ENCODE measurements around the gene MED13L. TPM values are rescaled to one million over a fixed set of nuclear protein-coding genes. Genes with fewer than 3 reads are reported as not detected.

MED13L gene
- total and polyA plus RNA-seq, 2 of the 8 experiments (the other 6 are each of a cell fraction or from before 2014, with no cell fraction given) = 15.9 to 51.7 TPM

GRCh38 chr12:116317139-116317538 lies 39.6 kb upstream of the MED13L start:
- no peaks in the 10 kb centered on the region; the same call in 1 of the 2 replicates for H3K23me2 ChIP-seq (ENCODE audit: low read depth, low read length)
- H4K8ac ChIP-seq (ENCODE audit: extremely low read depth, insufficient read depth, low read length) = no peak overlapping the region
- no peak overlapping the region for H3K18ac ChIP-seq (ENCODE audit: extremely low read depth, low read length)
- no peak overlapping the region for H3K4me2 ChIP-seq (ENCODE audit: insufficient read depth in 1 of 2, low read depth in 2 of 2, low read length in 2 of 2)
- H3K14ac ChIP-seq (ENCODE audit: insufficient read length) = no peak overlapping the region
- H4K5ac ChIP-seq (ENCODE audit: insufficient read length, low read depth, low read length) = no peak overlapping the region
- H3K56ac ChIP-seq (replicated peaks; ENCODE audit: insufficient read length, low read depth, low read length) = no peak overlapping the region
- no peaks in the 10 kb centered on the region for H3K79me2 ChIP-seq (ENCODE audit: control insufficient read depth in 1 of 2, insufficient read depth in 2 of 2, low read length in 2 of 2)
- no peak overlapping the region for H3K27ac ChIP-seq (ENCODE audit: low read depth, low read length)
- H4K91ac ChIP-seq (replicated peaks; ENCODE audit: insufficient read length, low read length) = no peak overlapping the region
- no peak for TF ChIP-seq HDAC2 (IDR thresholded peaks at IDR 0.05; ENCODE audit: borderline replicate concordance in 1 of 2, low read depth in 2 of 2, low read length in 2 of 2)
- no peak for TF ChIP-seq MAFK (IDR thresholded peaks at IDR 0.05; ENCODE audit: low read depth, low read length)
- no peak for TF ChIP-seq NRF1 (IDR thresholded peaks at IDR 0.05; ENCODE audit: low read depth, low read length)
- TF ChIP-seq PHF8 (conservative IDR thresholded peaks at IDR 0.05; ENCODE audit: low read depth, low read length) = no peak
- TF ChIP-seq SRF (IDR thresholded peaks at IDR 0.05; ENCODE audit: low read depth, low read length) = no peak
- TF ChIP-seq TBP (IDR thresholded peaks at IDR 0.05; ENCODE audit: low read depth, low read length) = no peak
- TF ChIP-seq RAD21 (IDR thresholded peaks at IDR 0.05 in 1 of 2, conservative IDR thresholded peaks at IDR 0.05 in 1 of 2; ENCODE audit: low read depth in 2 of 2, low read length in 2 of 2) = no peak
- no peak for TF ChIP-seq KDM5A (IDR thresholded peaks at IDR 0.05; ENCODE audit: low read length)
- no peak for TF ChIP-seq TAF1 (IDR thresholded peaks at IDR 0.05; ENCODE audit: low read depth, low read length)
- no peak overlapping the region for H3K4me3 ChIP-seq (ENCODE audit: extremely low read depth in 1 of 4, insufficient read depth in 2 of 4, low read depth in 3 of 4, low read length in 4 of 4)
- H2BK5ac ChIP-seq (ENCODE audit: low read depth, low read length) = no peak overlapping the region
- no peak overlapping the region for H2BK12ac ChIP-seq (ENCODE audit: low read depth, low read length)
- H3K27me3 ChIP-seq (replicated peaks in 1 of 4; ENCODE audit: control insufficient read depth in 3 of 4, extremely low read depth in 1 of 4, insufficient read depth in 3 of 4, low read length in 3 of 4) = no peaks in the 10 kb centered on the region
- peaks cover 0 to 3% (median under 1%) of the 10 kb centered on the region in 4 experiments; a peak in 3 of 7 replicates for H3K4me1 ChIP-seq (replicated peaks in 1 of 4; ENCODE audit: control insufficient read depth in 3 of 4, insufficient read depth in 4 of 4, low read length in 3 of 4)
- H2AK5ac ChIP-seq (ENCODE audit: low read depth, low read length) = no peak overlapping the region
- H2BK20ac ChIP-seq (ENCODE audit: low read length) = no peak overlapping the region
- H3K9me3 ChIP-seq (ENCODE audit: insufficient read depth in 2 of 2, low read depth in 1 of 2, low read length in 1 of 2) = no peaks in the 10 kb centered on the region
- H3K79me1 ChIP-seq (ENCODE audit: low read depth, low read length) = no peaks in the 10 kb centered on the region
- no peak overlapping the region for H2BK120ac ChIP-seq (replicated peaks; ENCODE audit: low read depth, low read length)
- no peak overlapping the region for H3K9ac ChIP-seq (replicated peaks in 1 of 4; ENCODE audit: extremely low read depth in 1 of 4, low read depth in 3 of 4, low read length in 3 of 4)
- no peak overlapping the region for H2BK15ac ChIP-seq (ENCODE audit: low read length)
- no peaks in the 10 kb centered on the region for H3K36me3 ChIP-seq (ENCODE audit: control insufficient read depth in 2 of 4, insufficient read depth in 4 of 4, low read length in 3 of 4)
- H3K23ac ChIP-seq (ENCODE audit: insufficient read length) = no peak overlapping the region
- DNase-seq (ENCODE audit: low read depth in 1 of 2, low spot score in 2 of 2) (no peak), FAIRE-seq (no peak)
- H2AFZ ChIP-seq (ENCODE audit: low read length) = no peak overlapping the region
- H3K4ac ChIP-seq (replicated peaks; ENCODE audit: insufficient read length, low read depth, low read length) = no peak overlapping the region
- ChIA-PET CTCF (ENCODE audit: partially characterized antibody) (no interaction called here), POLR2A (ENCODE audit: partially characterized antibody) (interaction anchor here (1.2 kb wide), 1 partner anchor 14 kb away, joined by 4 read pairs; no protein-coding TSS in a partner anchor)
- 80% methylated on average over 4 of the region's 4 CpGs; no CpG with 5 or more reads in 1 of the 2 experiments for WGBS, 2 experiments (ENCODE audit: extremely low coverage in 1 of 2, insufficient coverage in 1 of 2, insufficient read length in 1 of 2, insufficient replicate concordance in 2 of 2, low coverage in 1 of 2, low lambda C conversion rate in 2 of 2, missing lambda C conversion rate in 1 of 2)
- no peaks in the 10 kb centered on the region for H4K20me1 ChIP-seq (replicated peaks in 1 of 2; ENCODE audit: control insufficient read depth in 1 of 2, insufficient read depth in 2 of 2, low read length in 2 of 2)
